GM19397 (cell line): Measurements from ENCODE around the gene LINGO3.

ENCODE experiments used
- ATAC-seq: cut with Tn5 transposase; IDR thresholded peaks from one replicate; pipeline ENCODE4 v1.9.1; 2021; ENCODE audit warnings: mild to moderate bottlenecking, moderate library complexity; ENCODE audit not compliant: unreplicated experiment

The LINGO3 gene

DNA sequence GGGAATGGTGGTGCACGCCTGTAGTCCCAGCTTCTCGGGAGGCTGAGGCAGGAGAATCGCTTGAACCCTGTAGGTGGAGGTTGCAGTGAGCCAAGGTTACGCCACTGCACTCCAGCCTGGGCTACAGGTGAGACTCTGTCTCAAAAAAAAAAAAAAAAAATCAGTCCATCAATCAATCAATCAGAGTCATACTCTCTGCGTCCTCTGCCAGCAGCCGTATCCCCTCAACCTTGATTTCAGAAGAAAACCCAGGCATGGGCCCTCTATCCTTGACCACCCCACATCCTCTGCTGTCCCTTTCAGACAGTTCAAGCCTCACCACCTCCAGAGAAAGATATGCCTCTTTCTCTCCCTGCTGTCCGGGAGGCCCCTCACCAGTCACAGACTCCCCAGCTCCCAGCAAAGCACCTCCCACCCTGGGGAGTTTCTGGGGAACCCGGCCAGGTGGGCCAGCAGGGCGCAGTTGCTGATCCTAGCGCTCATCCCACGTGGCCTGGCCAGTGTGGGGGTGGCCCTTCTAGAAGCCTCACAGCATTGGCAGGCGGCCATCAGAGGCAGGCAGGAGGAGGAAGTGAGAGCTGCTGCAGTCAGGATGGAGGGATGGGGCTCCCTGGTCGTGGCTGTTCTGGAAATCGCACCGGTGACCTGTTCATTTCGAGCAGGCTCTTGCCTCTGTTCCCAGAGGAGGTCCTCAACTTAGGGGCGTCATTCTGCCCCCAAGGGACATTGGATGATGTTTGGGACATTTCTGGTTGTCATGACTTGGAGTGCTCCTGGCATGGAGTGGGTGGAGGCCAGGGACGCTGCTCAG, 41.6 kb downstream of the LINGO3 start:
- ATAC-seq, result no peak

DNA sequence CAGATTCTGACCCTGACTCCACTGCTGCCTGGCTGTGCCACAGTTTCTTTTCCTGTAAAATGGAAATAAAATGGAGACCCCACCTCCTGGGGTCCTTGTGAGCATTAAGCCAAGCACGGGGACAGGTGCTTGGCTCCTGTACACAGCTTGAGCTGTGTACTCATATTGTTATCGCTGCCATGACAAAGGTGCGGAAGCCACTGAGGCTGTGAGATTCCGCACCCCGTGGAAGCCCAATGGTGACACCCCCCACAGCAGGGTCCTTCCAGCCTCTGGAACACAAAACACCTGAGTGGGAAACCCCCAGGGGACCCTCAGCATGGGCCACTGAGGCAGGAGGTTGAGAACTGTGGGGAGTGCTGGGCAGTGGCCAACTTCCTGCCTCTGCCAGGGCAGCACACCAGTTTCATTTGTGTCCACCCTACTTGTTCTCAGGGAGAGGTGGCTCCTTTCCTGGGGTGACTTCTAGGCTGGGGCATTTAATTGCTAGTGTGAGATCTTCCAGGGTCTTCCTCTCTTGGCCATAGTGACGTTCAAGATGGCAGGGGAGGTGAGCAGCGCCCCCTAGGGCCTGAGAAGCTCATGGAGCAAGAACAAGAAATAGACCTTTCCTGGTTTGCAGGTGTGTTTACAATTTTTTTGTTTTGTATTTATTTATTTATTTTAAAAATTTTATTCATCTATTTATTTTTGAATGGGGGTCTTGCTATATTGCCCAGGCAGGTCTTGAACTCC, 46.3 kb downstream of the LINGO3 start:
- no peak for ATAC-seq

DNA sequence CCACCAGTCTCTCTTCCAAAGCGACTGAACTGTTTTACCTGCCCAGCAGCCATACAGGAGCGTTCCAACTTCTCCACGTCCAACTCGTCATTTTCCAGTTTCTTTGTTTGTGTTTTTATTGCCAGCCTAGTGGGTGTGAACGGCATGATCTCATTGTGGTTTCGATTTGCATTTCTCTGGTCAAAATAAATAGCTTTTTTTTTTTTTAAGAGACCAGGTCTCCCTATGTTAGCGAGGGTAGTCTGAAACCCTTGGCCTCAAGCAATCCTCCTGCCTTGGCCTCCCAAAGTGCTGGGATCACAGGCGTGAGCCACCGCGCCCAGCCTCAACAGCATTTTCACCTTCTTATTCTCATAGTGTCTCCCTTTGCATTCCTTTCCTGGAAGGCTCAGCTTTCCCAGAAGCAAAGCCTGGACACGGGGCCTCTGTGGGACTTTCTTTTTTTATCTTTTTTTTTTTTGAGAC, 47.6 kb downstream of the LINGO3 start:
- ATAC-seq, result no peak

DNA sequence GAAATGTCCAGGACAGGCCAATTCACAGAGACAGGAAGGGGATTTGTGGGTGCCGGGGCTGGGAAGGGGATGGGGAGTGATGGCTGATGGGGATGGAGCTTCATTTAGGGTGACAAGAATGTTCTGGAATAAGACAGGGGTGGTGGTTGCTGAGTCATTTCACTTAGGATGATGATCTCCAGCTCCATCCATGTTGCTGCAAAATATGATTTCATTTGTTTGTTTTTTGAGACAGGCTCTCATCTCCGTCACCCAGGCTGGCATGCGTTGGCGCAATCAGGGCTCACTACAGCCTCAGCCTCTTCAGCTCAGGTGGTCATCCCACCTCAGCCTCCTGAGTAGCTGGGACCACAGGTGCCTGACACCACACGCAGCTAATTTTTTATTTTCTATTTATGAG, 48.6 kb downstream of the LINGO3 start:
- ATAC-seq, result no peak
